ENCODE data around the gene TNNT1.

DNA sequence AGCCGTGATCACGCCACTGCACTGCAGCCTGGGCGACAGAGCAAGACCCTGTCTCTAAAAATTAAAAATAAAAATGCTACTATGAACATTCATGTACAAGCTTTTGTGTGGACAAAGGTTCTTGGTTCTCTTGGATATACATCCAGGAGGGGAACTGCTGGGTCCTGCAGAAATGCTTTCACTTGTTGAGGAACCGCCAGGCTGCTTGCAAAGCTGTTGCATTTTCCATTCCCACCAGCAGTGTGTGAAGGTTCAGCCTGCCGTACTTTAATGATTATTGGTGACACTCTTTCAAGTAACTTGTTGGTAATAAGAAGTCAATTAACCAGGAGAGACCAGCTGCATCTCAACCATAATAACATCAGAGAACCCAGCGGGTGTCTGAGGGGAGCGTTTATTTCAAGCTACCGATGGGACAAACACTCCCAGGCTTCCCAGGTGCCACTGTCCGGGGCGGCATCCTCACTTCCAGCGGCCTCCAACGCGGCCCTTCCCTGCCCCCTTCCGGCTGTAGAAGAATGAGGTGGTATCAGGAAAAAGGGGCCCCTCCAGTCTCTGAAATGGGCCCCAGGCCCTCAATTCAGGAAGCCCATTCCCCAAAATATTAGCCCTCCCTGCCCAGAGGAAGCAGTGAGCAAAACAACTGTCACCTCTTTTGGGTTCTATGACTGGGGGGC lies 16.4 kb downstream of the TNNT1 start:
- TF ChIP-seq, protein P1, sequence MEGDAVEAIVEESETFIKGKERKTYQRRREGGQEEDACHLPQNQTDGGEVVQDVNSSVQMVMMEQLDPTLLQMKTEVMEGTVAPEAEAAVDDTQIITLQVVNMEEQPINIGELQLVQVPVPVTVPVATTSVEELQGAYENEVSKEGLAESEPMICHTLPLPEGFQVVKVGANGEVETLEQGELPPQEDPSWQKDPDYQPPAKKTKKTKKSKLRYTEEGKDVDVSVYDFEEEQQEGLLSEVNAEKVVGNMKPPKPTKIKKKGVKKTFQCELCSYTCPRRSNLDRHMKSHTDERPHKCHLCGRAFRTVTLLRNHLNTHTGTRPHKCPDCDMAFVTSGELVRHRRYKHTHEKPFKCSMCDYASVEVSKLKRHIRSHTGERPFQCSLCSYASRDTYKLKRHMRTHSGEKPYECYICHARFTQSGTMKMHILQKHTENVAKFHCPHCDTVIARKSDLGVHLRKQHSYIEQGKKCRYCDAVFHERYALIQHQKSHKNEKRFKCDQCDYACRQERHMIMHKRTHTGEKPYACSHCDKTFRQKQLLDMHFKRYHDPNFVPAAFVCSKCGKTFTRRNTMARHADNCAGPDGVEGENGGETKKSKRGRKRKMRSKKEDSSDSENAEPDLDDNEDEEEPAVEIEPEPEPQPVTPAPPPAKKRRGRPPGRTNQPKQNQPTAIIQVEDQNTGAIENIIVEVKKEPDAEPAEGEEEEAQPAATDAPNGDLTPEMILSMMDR (conservative IDR thresholded peaks at IDR 0.05 in 1 of 2, IDR thresholded peaks at IDR 0.05 in 1 of 2; ENCODE audit: extremely low read depth in 1 of 2, insufficient read depth in 1 of 2, low read depth in 1 of 2, low read length in 2 of 2) = no peak
- TF ChIP-seq EZH2 (IDR thresholded peaks at IDR 0.05; ENCODE audit: borderline replicate concordance, low read length) = no peak

All from mammary epithelial cell (primary cell).